ENCODE data around the gene PRKAG2.
"Not testable (repeated sequence)": the region's sequence is repeated elsewhere in the genome, so short reads cannot be mapped to it uniquely, and the experiment has no call there.

Gene PRKAG2

DNA sequence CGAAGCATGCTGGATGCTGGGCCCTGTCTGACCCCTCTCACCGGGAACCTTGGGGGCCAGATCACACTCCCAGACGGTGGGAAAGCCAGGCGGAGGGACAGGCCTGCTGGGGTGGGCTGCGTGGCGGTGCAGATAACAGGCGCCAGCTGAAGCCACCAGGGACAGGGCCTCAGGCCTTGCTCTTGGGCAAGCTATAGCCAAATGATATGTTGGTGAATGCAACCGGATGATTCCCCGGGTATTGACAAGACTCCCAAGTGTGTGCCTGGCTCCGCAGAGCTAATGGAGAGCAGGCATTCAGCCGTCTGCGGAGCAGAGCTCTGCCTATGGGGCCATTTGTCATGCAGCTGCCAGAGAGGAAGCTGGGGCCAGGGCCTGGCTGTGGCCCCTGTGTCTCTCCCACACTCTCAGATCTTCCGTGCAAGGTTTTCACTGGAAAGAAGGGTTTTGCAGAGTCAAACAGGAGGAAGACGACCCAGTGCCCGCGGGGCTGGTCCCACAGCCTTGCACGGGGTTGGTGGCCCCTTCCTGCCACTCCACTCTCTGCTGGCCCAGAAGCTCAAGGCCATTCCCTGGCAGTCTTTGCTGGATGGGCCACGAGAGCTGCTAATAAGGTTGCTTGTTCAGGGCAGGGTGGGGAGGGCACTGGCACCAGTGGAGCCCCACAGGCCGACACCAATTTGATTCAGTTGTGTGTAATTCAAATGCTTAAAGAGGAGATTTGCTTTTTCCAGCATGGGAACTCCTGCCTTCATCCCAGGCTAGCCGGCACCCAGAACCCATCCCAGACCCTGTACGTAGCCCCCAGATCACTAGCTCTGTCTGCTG, 91.8 kb downstream of the PRKAG2 start:
- no peak overlapping the region for H3K4me3 ChIP-seq (replicated peaks in 1 of 2; ENCODE audit: low read depth in 2 of 2, low read length in 2 of 2)
- DNase-seq (ENCODE audit: low read depth in 2 of 2): no peak
- TF ChIP-seq, protein P1, sequence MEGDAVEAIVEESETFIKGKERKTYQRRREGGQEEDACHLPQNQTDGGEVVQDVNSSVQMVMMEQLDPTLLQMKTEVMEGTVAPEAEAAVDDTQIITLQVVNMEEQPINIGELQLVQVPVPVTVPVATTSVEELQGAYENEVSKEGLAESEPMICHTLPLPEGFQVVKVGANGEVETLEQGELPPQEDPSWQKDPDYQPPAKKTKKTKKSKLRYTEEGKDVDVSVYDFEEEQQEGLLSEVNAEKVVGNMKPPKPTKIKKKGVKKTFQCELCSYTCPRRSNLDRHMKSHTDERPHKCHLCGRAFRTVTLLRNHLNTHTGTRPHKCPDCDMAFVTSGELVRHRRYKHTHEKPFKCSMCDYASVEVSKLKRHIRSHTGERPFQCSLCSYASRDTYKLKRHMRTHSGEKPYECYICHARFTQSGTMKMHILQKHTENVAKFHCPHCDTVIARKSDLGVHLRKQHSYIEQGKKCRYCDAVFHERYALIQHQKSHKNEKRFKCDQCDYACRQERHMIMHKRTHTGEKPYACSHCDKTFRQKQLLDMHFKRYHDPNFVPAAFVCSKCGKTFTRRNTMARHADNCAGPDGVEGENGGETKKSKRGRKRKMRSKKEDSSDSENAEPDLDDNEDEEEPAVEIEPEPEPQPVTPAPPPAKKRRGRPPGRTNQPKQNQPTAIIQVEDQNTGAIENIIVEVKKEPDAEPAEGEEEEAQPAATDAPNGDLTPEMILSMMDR (IDR thresholded peaks at IDR 0.05; ENCODE audit: low read depth, low read length): no peak

DNA sequence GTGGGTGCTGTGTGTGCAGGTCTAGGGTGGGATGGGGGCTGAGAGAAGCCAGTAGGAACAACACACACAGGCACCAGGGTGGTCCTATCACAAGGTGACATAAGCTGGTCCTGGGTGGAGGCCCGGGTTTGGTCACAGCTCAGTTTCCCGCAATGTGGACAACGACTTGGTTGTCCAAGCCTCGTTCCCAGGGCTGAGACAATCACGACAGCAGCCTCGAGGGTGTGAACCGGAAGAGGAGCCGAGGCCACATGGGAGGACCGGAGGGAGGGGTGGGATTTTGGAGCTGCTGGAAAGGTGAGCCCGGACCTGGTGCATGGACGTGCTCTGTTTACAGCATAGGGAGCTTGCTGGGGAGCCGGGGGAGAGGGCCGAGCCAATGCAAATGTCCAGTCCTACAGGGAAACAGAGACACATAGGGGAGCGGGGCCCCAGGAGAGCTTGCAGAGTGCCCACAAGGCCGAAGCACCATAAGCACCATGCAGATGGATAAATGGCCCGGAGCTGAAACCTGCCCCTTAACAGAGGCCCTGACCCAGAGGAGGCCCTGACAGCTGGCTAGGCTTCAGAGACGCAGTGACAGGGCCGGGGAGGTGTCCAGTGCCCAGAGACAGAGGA, 92.8 kb downstream of the PRKAG2 start:
- DNase-seq (ENCODE audit: low read depth in 2 of 2): no peak
- TF ChIP-seq, protein P1 (IDR thresholded peaks at IDR 0.05; ENCODE audit: low read depth, low read length): no peak
- H3K4me3 ChIP-seq (replicated peaks in 1 of 2; ENCODE audit: low read depth in 2 of 2, low read length in 2 of 2): no peak overlapping the region

DNA sequence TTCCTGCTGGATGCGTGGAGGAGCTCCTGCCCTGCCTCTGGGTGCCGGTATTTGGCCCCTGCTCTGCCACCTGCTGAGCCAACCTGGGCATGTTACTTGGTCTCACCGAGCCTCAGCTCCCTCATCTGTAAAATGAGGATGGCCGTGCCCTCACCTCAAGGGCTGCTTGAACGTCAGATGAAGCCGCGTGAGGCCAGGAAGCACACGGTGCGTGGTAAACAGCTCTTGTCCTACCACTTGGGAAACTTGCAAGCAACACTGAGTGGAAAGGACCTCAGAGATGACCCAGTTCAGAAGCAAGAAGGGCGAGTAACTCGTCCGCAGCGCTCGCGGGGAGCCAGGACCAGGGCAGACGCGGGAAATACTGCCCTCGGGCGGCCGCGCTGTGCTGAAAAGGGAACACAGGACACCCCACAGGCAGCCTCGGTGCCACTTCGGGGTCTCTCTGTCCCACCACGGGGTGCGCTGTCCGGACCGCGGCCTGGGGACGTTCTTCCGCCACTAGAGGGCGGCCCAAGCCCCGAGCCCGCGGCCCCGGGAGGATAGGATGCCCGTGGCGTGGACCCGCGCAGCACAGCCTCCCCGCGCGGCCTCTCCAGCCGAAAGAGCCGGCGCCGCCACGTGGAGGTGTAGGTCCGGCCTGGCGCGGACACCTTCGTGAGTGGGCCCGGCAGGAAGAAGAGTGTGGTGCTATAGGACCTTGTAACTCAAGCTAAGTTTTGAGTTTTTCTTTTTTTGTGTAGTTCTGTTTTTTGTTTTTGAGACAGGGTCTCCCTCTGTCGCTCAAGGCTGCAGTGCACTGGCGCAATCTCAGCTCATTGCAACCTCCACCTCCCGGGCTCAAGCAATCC, 94.1 kb downstream of the PRKAG2 start:
- DNase-seq (ENCODE audit: low read depth in 2 of 2): peak; percentile 52 to 55
- H3K4me3 ChIP-seq (replicated peaks in 1 of 2; ENCODE audit: low read depth in 2 of 2, low read length in 2 of 2): peak overlapping the region; percentile 17 to 21
- TF ChIP-seq, protein P1 (IDR thresholded peaks at IDR 0.05; ENCODE audit: low read depth, low read length): peak; percentile 81

DNA sequence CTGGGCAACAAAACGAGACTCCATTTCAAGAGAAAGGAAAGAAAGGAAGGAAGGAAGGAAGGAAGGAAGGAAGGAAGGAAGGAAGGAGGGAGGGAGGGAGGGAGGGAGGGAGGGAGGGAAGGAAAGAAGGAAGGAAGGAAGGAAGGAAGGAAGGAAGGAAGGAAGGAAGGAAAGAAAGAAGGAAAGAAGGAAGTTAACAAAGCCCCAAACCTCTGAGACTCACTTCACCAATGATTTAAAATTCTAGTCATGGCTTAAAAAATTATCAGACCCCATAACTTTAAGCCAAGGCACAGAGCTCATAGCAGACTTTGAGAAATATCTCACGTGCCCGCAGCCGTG, 94.7 kb downstream of the PRKAG2 start:
- not testable (repeated sequence) for DNase-seq (ENCODE audit: low read depth in 2 of 2); H3K4me3 ChIP-seq (replicated peaks in 1 of 2; ENCODE audit: low read depth in 2 of 2, low read length in 2 of 2)

DNA sequence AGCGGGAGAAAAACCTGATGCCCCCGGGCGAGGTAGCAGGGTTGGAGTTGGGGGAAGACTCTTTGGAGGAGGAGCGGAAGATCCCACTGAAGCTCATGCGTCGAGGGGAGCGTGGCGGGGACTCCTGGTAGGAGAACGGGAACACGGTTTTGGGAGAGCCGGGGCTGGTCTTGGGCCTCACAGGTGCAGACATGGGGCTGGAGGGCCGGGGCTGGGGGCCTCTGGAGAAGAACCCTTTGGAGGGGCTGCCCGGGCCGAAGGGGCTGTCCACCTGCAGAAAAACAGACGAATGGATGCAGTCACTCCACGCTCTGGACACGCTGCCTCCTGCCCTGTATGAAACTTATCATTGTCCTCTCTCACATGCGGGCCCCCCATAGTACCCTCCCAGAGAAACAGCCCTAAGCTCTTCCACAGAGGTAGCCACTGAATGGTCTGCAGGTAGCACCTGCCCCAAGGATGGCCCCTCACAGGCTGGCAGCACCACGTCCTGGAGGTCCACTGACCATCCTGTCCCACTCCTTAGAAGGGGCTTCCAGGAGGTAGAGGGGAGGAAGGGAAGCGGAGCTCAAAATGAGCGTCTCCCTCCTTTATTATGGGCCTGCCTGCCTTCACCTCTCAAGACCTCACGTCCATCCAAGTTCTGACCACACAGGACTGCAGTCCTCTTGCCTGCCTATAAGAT, 95.6 kb downstream of the PRKAG2 start:
- DNase-seq (ENCODE audit: low read depth in 2 of 2): no peak
- no peak overlapping the region for H3K4me3 ChIP-seq (replicated peaks in 1 of 2; ENCODE audit: low read depth in 2 of 2, low read length in 2 of 2)
- TF ChIP-seq, protein P1 (IDR thresholded peaks at IDR 0.05; ENCODE audit: low read depth, low read length): no peak

DNA sequence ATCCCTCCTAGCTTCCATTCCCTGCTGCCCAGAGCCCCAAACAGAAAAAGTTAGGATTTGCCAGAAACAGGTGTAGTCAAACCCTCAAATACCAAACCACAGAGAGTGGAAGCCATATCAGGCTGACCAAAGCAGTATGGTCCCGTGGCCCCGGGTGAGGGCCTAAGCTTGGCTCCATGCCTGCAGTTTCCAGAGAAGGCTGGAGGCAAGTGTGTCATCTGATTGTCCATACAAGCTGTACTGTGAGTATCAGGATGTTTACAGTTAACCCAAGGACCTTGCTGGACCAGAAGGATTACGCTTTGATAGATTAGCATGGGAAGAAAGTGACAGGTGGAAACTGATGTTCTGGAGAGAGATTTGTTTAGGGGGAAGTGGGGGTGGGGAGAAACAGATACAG, 96.3 kb downstream of the PRKAG2 start:
- no peak overlapping the region for H3K4me3 ChIP-seq (replicated peaks in 1 of 2; ENCODE audit: low read depth in 2 of 2, low read length in 2 of 2)
- TF ChIP-seq, protein P1 (IDR thresholded peaks at IDR 0.05; ENCODE audit: low read depth, low read length): no peak
- no peak for DNase-seq (ENCODE audit: low read depth in 2 of 2)
